NK-92 (cell line): ENCODE measurements around the gene ACSS1.

Source experiments
- DNase-seq: peaks from one replicate; lab custom pipeline; 2025; ENCODE audit not compliant: unreplicated experiment; lab: John Stamatoyannopoulos, UW

Gene ACSS1

GRCh38 chr20:25046736-25047666, 10.9 kb downstream of the ACSS1 start:
- DNase-seq = no peak

- no peak for DNase-seq
These were observed 11.7 kb downstream of the ACSS1 start for GRCh38 chr20:25046181-25046641.

GRCh38 chr20:25045343-25045712, 12.6 kb downstream of the ACSS1 start:
- DNase-seq = no peak

GRCh38 chr20:25044660-25045342, 13.1 kb downstream of the ACSS1 start:
- no peak for DNase-seq

- no peak for DNase-seq
These were observed 13.7 kb downstream of the ACSS1 start for GRCh38 chr20:25044261-25044560.

GRCh38 chr20:25043499-25044260, 14.3 kb downstream of the ACSS1 start:
- DNase-seq = no peak

- DNase-seq = no peak
These were observed 15.1 kb downstream of the ACSS1 start for GRCh38 chr20:25042531-25043498.

GRCh38 chr20:25041813-25042530, 16.0 kb downstream of the ACSS1 start:
- DNase-seq = no peak

- no peak for DNase-seq
These were observed 17.5 kb downstream of the ACSS1 start for GRCh38 chr20:25040438-25040831.

- no peak for DNase-seq
These were observed 18.1 kb downstream of the ACSS1 start for GRCh38 chr20:25039697-25040437.

- no peak for DNase-seq
These were observed 19.3 kb downstream of the ACSS1 start for GRCh38 chr20:25038591-25039015.

GRCh38 chr20:25038103-25038410, 19.9 kb downstream of the ACSS1 start:
- DNase-seq = no peak

- no peak for DNase-seq
These were observed 20.4 kb downstream of the ACSS1 start for GRCh38 chr20:25037288-25038102.

- DNase-seq = no peak
These were observed 21.5 kb downstream of the ACSS1 start for GRCh38 chr20:25036331-25036936.

- DNase-seq = no peak
These were observed 22.0 kb downstream of the ACSS1 start for GRCh38 chr20:25035921-25036320.

GRCh38 chr20:25033924-25034300, 24.0 kb downstream of the ACSS1 start:
- DNase-seq = no peak

- DNase-seq = no peak
These were observed 24.5 kb downstream of the ACSS1 start for GRCh38 chr20:25033265-25033923.
